Muscle layer of colon (tissue), 2 donors: ENCODE data around the gene TNFAIP8L3.

Experiments
- H3K27ac ChIP-seq: one replicate; pipeline ENCODE4 v1.7.0; 2013; ENCODE audit warnings: low read depth, mild to moderate bottlenecking, low read length, moderate library complexity
- H3K27me3 ChIP-seq, 2 donors: one replicate each; pipeline ENCODE4 v1.7.0; 2013; ENCODE audit warnings: low read length in 2 of 2, mild to moderate bottlenecking in 2 of 2; ENCODE audit not compliant: insufficient read depth in 2 of 2, control insufficient read depth in 1 of 2
- H3K36me3 ChIP-seq: one replicate; pipeline ENCODE4 v1.7.0; 2013; ENCODE audit warnings: mild to moderate bottlenecking, low read length; ENCODE audit not compliant: insufficient read depth
- H3K4me1 ChIP-seq: one replicate; pipeline ENCODE4 v1.7.0; 2013; ENCODE audit warnings: mild to moderate bottlenecking, low read length; ENCODE audit not compliant: insufficient read depth
- H3K4me3 ChIP-seq, 2 donors: one replicate each; pipeline ENCODE4 v1.7.0; 2013; ENCODE audit warnings: low read length in 2 of 2, low read depth in 1 of 2, mild to moderate bottlenecking in 1 of 2, moderate library complexity in 1 of 2
- H3K9ac ChIP-seq: one replicate; pipeline ENCODE4 v1.7.0; 2013; ENCODE audit warnings: low read length
- H3K9me3 ChIP-seq: one replicate; pipeline ENCODE4 v1.7.0; 2013; ENCODE audit warnings: mild to moderate bottlenecking, low read length
- donor health status: abdominal sarcoma.
- donor health status: Adenocarcinoma of cecum.

The TNFAIP8L3 gene

GRCh38 chr15:51022206-51022605, 72.5 kb downstream of the TNFAIP8L3 start:
- no peak overlapping the region for H3K9ac ChIP-seq
- no peak overlapping the region for H3K27ac ChIP-seq
- H3K4me3 ChIP-seq: no peak overlapping the region
- no peaks in the 10 kb centered on the region for H3K9me3 ChIP-seq
- H3K4me1 ChIP-seq: no peaks in the 10 kb centered on the region
- H3K36me3 ChIP-seq: no peaks in the 10 kb centered on the region
- no peaks in the 10 kb centered on the region for H3K27me3 ChIP-seq

- no peaks in the 10 kb centered on the region for H3K27me3 ChIP-seq
- no peaks in the 10 kb centered on the region for H3K4me1 ChIP-seq
- no peaks in the 10 kb centered on the region for H3K9me3 ChIP-seq
- no peak overlapping the region for H3K4me3 ChIP-seq
- H3K9ac ChIP-seq: no peak overlapping the region
- no peaks in the 10 kb centered on the region for H3K36me3 ChIP-seq
- no peak overlapping the region for H3K27ac ChIP-seq
These were observed 78.1 kb downstream of the TNFAIP8L3 start for GRCh38 chr15:51016615-51017014.

GRCh38 chr15:51011212-51011611, 83.5 kb downstream of the TNFAIP8L3 start:
- H3K36me3 ChIP-seq: no peaks in the 10 kb centered on the region
- no peak overlapping the region for H3K27ac ChIP-seq
- no peaks in the 10 kb centered on the region for H3K9me3 ChIP-seq
- H3K4me3 ChIP-seq: no peak overlapping the region
- no peaks in the 10 kb centered on the region for H3K27me3 ChIP-seq
- no peaks in the 10 kb centered on the region for H3K4me1 ChIP-seq
- no peak overlapping the region for H3K9ac ChIP-seq

GRCh38 chr15:51007131-51007666, 87.5 kb downstream of the TNFAIP8L3 start:
- Histone ChIP-seq H3K36me3 (peaks cover 4% of the 10 kb centered on the region), H3K4me3 (no peak overlapping the region), H3K27ac (no peak overlapping the region), H3K9ac (no peak overlapping the region), H3K9me3 (no peaks in the 10 kb centered on the region), H3K4me1 (no peaks in the 10 kb centered on the region), H3K27me3 (no peaks in the 10 kb centered on the region)
